LHCN-M2 (cell line): ENCODE results near the gene CACNA2D1. TPM values are rescaled to one million over a fixed set of nuclear protein-coding genes. Genes with fewer than 3 reads are reported as not detected.
"Not testable (repeated sequence)": the region's sequence is repeated elsewhere in the genome, so short reads cannot be mapped to it uniquely, and the experiment has no call there.

Experiments used
- DNase-seq: peaks from one replicate; pipeline ENCODE4 v3.0.0-alpha.2; 2012; ENCODE audit warnings: low read depth
- total RNA-seq: library from RNA; depleted of rRNA; stranded (reverse); fragments of >200 nt; gene quantifications from 2 replicates; pipeline ENCODE4 v1.2.3, GENCODE V29; 2014

CACNA2D1 gene
- total RNA-seq, 1 experiment from 2014 or later, result 40.4 TPM

DNA sequence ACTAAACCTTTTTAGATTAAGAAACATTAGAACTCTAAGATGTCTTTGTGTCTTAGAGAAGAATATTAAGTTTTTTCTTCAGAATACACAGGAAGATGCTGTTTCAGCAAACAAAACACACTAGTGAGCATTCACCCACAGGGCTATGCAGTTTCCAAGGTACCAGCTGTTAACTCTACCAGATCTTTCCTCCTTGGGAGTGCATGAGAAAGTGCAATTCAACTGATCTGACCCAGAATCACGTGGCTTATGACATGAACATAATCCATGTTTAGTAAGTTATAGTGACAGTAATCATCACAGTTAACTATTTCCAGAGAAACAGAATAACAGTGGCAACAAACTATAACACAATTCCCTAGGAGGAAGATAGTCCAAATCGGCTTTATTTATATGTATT lies 270.7 kb downstream of the CACNA2D1 start:
- peak; percentile 79 for DNase-seq

- peak; percentile 17 for DNase-seq
Observed at GRCh38 chr7:82172017-82172416, 271.6 kb downstream of the CACNA2D1 start.

DNA sequence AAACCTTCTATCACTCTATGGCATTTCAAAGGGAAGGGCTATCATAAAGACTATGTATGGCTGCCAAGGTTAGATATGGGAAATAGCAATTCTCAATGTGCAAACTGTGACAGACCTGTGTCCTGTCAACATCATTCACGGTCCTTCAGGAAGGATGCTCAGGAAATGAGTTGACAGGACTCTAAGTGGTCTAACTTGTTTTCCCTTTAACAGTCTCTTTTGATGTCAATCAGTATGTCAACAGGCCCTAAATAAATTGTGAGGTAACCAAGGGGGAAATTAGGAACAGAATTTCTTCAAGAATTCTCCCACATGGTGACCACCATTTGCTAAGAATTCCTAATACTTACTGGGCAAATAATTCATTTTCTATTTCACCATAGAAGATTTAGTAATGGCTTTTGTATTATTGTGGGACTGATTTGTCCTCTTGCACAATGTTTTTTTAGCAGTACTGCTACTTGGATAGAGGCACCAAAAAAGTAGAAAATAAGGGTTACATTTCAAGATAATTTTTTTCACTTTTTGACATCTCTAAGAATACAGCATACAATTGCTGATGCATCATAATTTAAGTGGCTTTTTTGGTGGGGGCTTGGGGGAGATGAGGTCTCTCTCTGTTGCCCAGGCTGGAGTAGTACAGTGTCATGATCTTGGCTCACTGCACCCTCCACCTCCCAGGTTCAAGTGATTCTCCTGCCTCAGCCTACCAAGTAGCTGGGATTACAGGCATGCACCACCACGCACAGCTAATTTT lies 275.8 kb downstream of the CACNA2D1 start:
- DNase-seq, result no peak

DNA sequence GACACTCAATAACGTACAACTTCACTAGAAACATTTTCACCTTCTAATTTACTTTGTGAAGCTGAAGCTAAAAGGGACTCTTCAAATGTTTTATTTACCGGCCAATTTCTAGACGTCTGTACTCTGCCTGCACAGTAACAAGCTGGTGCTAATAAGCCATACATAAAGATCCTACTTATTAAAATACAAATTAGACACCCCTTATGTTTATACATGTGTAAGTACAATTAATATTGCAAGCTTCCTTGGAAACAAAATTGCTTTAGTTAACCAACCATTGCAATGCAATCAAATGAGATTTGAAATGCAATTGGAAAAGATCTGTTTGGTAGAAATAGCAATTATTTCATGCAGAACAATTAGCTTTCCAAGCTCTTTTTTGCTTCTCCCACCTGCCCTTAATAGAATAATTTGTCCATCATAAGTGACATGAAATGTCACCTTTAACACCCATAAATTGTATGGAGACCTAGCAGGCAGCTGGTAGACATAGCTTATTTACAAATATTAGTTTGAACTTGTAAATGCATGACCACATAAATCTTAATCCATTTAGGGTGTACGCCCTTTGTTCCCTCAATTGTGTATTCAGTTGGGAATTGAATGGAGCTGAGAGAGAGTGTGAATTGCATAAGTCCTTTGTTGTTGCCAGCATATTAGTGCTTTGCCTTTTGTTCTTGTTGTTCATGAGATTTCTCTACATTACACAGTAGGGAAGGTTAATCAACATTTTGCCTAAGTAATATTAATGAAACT lies 277.1 kb downstream of the CACNA2D1 start:
- no peak for DNase-seq

DNA sequence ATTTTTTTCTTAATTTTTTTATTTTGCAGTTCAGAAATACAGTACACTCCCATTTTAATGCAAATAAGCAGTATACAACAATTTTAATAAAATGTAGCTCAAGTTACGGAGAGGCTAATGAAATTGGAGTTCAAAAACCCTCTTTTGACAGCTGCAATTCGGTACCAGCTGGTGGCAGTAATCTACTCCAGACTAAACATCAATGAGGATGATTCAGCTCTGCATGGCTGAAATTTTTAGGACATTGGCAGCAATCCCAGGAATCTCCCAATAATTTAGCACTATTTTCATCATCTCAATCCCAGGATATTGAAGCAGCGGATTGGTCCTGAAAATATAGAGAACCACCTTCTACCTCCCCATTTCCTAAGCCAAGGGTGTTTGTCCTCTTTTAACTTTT lies 278.8 kb downstream of the CACNA2D1 start:
- peak; percentile 79 for DNase-seq

DNA sequence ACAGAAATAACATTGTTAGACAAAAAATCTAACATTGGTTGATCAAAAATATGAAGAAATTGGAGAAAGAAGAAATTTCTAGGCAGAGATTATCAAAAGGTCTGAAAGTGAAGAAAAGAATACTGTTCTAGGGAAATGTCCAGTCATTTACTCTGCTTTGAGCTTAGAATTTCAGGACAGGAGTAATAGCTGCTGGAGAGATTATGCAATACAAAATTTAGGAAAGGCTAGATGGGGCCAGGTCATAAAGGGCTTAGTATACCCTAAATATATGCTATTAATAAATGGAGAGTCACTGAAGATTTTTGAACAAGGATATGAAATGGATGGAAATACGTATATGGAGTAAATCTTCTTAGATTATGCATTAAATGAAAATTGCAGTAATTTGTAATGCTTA lies 279.2 kb downstream of the CACNA2D1 start:
- DNase-seq, result no peak

DNA sequence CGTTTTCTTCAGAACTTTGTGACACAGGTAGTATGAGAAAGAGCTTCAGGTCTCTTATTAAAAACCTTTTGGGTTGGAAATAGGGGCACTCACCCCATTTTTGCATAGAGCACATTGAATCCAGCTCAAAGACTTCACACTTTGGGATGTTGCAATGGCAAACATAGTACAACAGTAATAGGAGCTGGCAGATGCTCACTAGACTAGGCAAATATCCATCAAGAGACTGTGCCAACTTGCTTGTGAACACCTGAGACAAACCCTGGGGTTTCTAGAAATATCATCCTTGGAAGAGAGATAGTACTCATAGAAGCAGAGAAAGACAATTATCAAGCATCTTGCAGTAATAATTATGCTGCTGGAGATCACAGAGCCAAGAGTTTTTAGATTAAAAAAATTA lies 280.0 kb downstream of the CACNA2D1 start:
- no peak for DNase-seq

DNA sequence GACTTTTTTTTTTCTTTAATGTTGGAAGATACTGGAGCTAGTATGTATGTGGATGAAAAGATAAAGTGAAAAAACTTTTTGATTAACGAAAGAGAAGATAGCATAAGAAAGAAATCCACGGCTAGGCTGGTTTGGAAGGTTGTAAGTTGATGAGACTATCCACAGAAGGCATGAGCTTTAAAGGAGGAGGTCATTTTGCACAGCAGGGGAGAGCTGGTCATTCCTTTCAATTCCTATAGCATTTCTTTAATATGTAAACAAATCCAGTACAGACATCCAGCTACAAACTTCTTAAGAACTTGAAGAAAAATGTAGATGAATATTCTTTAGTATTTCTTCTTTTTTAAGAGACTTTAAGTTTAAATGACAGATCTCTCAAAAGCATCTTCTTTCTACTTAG lies 281.3 kb downstream of the CACNA2D1 start:
- DNase-seq, result no peak

- DNase-seq, result no peak
Observed at GRCh38 chr7:82158327-82158726, 285.2 kb downstream of the CACNA2D1 start.

DNA sequence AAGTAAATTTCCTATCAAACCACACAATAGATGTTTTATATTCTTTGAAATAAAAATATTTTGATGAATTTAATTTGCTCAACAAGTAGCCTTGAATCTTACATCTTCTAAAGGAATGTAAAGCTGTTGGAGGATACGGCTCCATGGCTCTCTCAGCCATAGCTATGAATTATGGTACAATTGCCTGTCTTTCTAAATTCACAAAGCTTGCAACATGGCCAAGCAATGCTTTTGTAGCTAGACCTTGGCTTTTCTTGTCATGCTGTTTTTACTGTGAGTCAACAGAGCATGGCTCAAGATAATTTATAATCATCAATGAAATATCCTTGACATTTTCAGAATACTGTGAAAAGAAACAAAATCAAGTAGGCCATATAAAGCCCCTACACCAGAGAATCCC lies 286.7 kb downstream of the CACNA2D1 start:
- DNase-seq, result no peak

DNA sequence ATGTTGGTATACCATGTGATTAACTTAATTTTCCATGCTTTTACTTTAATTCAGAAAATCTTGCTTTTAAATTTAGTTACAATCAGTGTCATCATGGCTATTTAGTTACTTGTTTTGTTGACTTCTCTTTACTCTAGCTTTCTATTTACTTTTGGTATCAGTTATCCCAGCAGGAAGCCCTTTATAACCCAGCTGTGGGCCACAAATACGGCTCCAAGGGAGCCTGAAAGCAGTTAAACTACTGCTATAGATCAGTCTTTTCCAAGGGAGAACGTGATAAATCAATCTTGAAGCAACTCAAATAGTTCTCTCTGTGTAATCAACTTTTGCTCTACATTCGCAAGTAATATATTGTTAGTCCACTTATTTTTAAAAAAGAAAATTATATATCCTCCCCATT lies 287.4 kb downstream of the CACNA2D1 start:
- no peak for DNase-seq

DNA sequence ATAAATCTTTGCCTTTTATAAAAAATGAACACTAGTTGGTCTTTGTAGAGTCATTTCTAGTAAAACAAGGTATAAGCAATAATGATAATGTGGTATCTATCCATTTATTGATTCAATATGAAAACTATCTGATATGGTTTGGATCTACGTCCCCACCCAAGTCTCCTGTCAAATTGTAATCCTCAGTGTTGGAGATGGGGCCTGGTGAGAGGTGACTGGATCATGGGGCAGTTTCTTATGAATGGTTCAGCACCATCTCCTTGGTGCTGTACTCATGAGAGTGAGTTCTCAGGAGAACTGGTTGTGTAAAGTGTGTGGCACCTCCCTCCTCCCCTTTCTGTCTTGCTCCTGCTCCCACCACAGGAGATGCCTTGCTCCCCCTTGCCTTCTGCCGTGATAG lies 288.8 kb downstream of the CACNA2D1 start:
- no peak for DNase-seq

DNA sequence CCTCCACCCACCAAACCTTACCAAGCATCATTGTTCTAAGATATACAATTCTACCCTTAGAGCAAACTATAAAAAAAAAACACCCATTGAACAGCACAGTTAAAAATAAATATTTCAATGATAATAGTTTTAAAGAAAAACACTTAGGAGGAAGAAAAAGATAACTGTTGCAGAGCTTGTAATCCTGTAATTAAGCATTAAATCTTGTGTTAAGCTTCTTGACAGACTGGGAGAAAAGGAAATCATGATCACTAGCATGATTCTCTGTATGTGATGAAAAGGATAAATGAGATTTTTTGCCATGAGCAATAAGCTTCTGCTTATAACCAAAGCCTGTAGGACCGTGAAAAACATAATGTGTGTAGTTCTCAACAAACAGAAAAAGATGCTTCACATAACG lies 289.8 kb downstream of the CACNA2D1 start:
- no peak for DNase-seq

- DNase-seq, result no peak
Observed at GRCh38 chr7:82152858-82153257, 290.7 kb downstream of the CACNA2D1 start.

GRCh38 chr7:82146491-82146890 lies 297.1 kb downstream of the CACNA2D1 start:
- DNase-seq, result no peak

DNA sequence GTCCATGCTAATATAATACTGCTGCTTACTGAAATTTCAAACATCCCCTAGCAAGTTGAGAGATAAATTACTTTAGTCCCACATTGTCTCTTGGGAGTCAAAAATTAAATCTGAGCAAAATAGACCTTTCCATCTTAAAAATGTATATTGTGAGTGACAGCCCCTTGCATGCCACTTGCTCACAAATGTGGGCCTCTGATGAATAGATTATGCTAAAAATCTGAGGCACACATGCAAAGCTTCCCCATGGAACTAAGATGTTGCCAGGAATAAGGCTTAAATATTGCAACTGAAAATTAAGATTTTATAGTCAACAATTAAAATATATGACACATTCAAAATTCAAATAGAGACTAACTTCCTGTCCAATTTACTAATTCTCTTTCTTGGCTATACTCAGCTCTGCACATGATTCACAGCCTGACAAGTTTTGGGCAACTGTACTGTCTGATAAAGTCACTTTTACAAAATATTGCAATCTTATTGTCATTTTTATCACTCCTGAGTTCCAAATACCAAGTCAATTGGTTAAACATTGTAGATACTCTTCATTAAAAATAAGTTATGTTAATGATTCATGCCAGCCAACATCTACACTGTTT lies 301.2 kb downstream of the CACNA2D1 start:
- DNase-seq, result no peak

- DNase-seq, result peak; percentile 89
Observed at GRCh38 chr7:82141427-82141826, 302.1 kb downstream of the CACNA2D1 start.

- not testable (repeated sequence) for DNase-seq
Observed at GRCh38 chr7:82140608-82141007, 303.0 kb downstream of the CACNA2D1 start.

GRCh38 chr7:82131215-82131614 lies 312.4 kb downstream of the CACNA2D1 start:
- DNase-seq, result no peak

GRCh38 chr7:82129091-82129490 lies 314.5 kb downstream of the CACNA2D1 start:
- DNase-seq, result no peak

GRCh38 chr7:82128546-82128945 lies 315.0 kb downstream of the CACNA2D1 start:
- no peak for DNase-seq

DNA sequence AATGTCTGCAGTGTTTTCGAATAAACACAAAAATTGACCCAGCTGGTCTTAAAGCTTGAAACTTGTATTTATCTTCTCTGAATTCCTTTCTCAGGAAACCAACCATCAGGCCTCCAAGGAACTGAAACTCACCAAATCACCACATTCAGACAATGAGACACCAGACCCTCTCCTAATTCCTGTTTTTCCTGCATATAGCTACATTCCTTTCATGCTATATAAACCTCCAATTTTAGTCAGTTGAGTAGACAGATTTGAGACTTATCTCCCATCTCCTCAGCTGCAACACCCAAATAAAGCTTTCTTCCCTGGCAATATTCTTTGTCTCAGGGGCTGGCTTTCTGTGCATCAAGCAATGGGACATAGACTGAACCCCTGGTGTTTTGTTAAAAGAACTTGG lies 317.0 kb downstream of the CACNA2D1 start:
- no peak for DNase-seq

- no peak for DNase-seq
Observed at GRCh38 chr7:82124445-82124844, 319.1 kb downstream of the CACNA2D1 start.
